Measurements from ENCODE around the gene AKAP6. TPM values are rescaled to one million over a fixed set of nuclear protein-coding genes. Genes with fewer than 3 reads are reported as not detected.

AKAP6 gene
- total RNA-seq, 4 donors from 2014 or later: 4.1 to 34.4 (median 15.3) TPM

- Histone ChIP-seq H3K4me3 (no peak overlapping the region), H3K4me1 (no peaks in the 10 kb centered on the region), H3K27me3 (no peaks in the 10 kb centered on the region), H3K27ac (no peak overlapping the region), H3K36me3 (no peaks in the 10 kb centered on the region), H3K9me3 (no peaks in the 10 kb centered on the region)
- no peak for DNase-seq
- TF ChIP-seq POLR2A (IDR thresholded peaks at IDR 0.05) (no peak), CTCF (IDR thresholded peaks at IDR 0.05) (no peak)
- intact Hi-C loops (cut with DNase I; ENCODE audit: low total_unique reads): no loop called here
Observed at GRCh38 chr14:32639208-32639607, 310.1 kb downstream of the AKAP6 start.

- Histone ChIP-seq H3K27me3 (no peaks in the 10 kb centered on the region), H3K9me3 (no peaks in the 10 kb centered on the region), H3K27ac (no peak overlapping the region), H3K4me3 (no peak overlapping the region), H3K4me1 (no peaks in the 10 kb centered on the region), H3K36me3 (no peaks in the 10 kb centered on the region)
- TF ChIP-seq CTCF (IDR thresholded peaks at IDR 0.05): no peak
- TF ChIP-seq POLR2A (IDR thresholded peaks at IDR 0.05): no peak
- DNase-seq: no peak
- intact Hi-C loops (cut with DNase I; ENCODE audit: low total_unique reads): no loop called here
Observed at GRCh38 chr14:32645551-32645950, 316.5 kb downstream of the AKAP6 start.

- H3K4me3 ChIP-seq: no peak overlapping the region
- no peaks in the 10 kb centered on the region for H3K27me3 ChIP-seq
- no peaks in the 10 kb centered on the region for H3K9me3 ChIP-seq
- no peak for DNase-seq
- no peaks in the 10 kb centered on the region for H3K4me1 ChIP-seq
- H3K36me3 ChIP-seq: no peaks in the 10 kb centered on the region
- intact Hi-C loops (cut with DNase I; ENCODE audit: low total_unique reads): no loop called here
- no peak for TF ChIP-seq CTCF (IDR thresholded peaks at IDR 0.05)
- TF ChIP-seq POLR2A (IDR thresholded peaks at IDR 0.05): no peak
- H3K27ac ChIP-seq: no peak overlapping the region
Observed at GRCh38 chr14:32648434-32648833, 319.3 kb downstream of the AKAP6 start.

GRCh38 chr14:32650030-32650429 lies 320.9 kb downstream of the AKAP6 start:
- H3K27ac ChIP-seq: no peak overlapping the region
- H3K36me3 ChIP-seq: no peaks in the 10 kb centered on the region
- no peaks in the 10 kb centered on the region for H3K4me1 ChIP-seq
- H3K27me3 ChIP-seq: no peaks in the 10 kb centered on the region
- intact Hi-C loops (cut with DNase I; ENCODE audit: low total_unique reads): no loop called here
- H3K9me3 ChIP-seq: no peaks in the 10 kb centered on the region
- H3K4me3 ChIP-seq: no peak overlapping the region
- TF ChIP-seq CTCF (IDR thresholded peaks at IDR 0.05) (no peak), POLR2A (IDR thresholded peaks at IDR 0.05) (no peak)
- no peak for DNase-seq

GRCh38 chr14:32650665-32651064 lies 321.6 kb downstream of the AKAP6 start:
- H3K4me3 ChIP-seq: no peak overlapping the region
- no peak overlapping the region for H3K27ac ChIP-seq
- H3K36me3 ChIP-seq: no peaks in the 10 kb centered on the region
- DNase-seq: no peak
- no peaks in the 10 kb centered on the region for H3K4me1 ChIP-seq
- no peaks in the 10 kb centered on the region for H3K27me3 ChIP-seq
- no peaks in the 10 kb centered on the region for H3K9me3 ChIP-seq
- TF ChIP-seq POLR2A (IDR thresholded peaks at IDR 0.05) (no peak), CTCF (IDR thresholded peaks at IDR 0.05) (no peak)
- intact Hi-C loops (cut with DNase I; ENCODE audit: low total_unique reads): no loop called here
